Common myeloid progenitor, CD34-positive (primary cell): Measurements from ENCODE around the gene PNPLA3.

Experiments
- CTCF ChIA-PET: fragments of 350-600 bp; sonication (Branson Sonifier 250); formaldehyde crosslinking; loops from one replicate; lab custom pipeline; 2021; ENCODE audit warnings: antibody characterized with exemption; lab: Charles Lee
- POLR2A ChIA-PET: fragments of 350-600 bp; sonication (Branson Sonifier 250); formaldehyde crosslinking; loops from one replicate; lab custom pipeline; 2021; ENCODE audit warnings: antibody characterized with exemption; lab: Charles Lee
- DNase-seq, 3 donors: peaks; one replicate each; pipeline versions ENCODE4 v3.0.0 to v3.0.0-alpha.2; 2013
- H3K27ac ChIP-seq, 2 experiments: 1 replicate in 1 of 2; 2 replicates in 1 of 2; pipeline ENCODE4 v1.7.0; 2013; ENCODE audit warnings: inconsistent platforms in 2 of 2, low read length in 2 of 2, mild to moderate bottlenecking in 2 of 2, low read depth in 1 of 2, moderate library complexity in 1 of 2; ENCODE audit not compliant: severe bottlenecking in 2 of 2, insufficient read depth in 1 of 2, poor library complexity in 1 of 2
- H3K27me3 ChIP-seq, 5 experiments: replicated peaks in 2 of 5; 1 replicate in 3 of 5; 2 replicates in 2 of 5; pipeline versions ENCODE4 v1.6.1 to v1.7.0; 2013; ENCODE audit warnings: low read length in 4 of 5, mild to moderate bottlenecking in 2 of 5, moderate library complexity in 2 of 5, inconsistent platforms in 1 of 5; ENCODE audit not compliant: insufficient read depth in 5 of 5, control insufficient read depth in 4 of 5
- H3K36me3 ChIP-seq, 4 experiments: 1 replicate in 2 of 4; 2 replicates in 2 of 4; pipeline versions ENCODE4 v1.6.1 to v1.7.0; 2013; ENCODE audit warnings: low read length in 3 of 4, control low read depth in 1 of 4, mild to moderate bottlenecking in 1 of 4; ENCODE audit not compliant: control insufficient read depth in 4 of 4, insufficient read depth in 4 of 4
- H3K4me1 ChIP-seq, 4 experiments: 1 replicate in 3 of 4; 2 replicates in 1 of 4; pipeline versions ENCODE4 v1.6.1 to v1.7.1; 2013; ENCODE audit warnings: low read length in 3 of 4, mild to moderate bottlenecking in 3 of 4, control low read depth in 1 of 4, inconsistent platforms in 1 of 4, moderate library complexity in 1 of 4; ENCODE audit not compliant: control insufficient read depth in 4 of 4, insufficient read depth in 4 of 4; ENCODE audit errors: control extremely low read depth in 1 of 4
- H3K4me3 ChIP-seq, 7 experiments: 1 replicate in 4 of 7; 2 replicates in 3 of 7; pipeline versions ENCODE4 v1.5.1 to v1.7.0; 2013; ENCODE audit warnings: mild to moderate bottlenecking in 7 of 7, low read length in 6 of 7, moderate library complexity in 6 of 7, inconsistent platforms in 2 of 7, low read depth in 2 of 7, control low read depth in 1 of 7; ENCODE audit not compliant: insufficient read depth in 4 of 7, control insufficient read depth in 1 of 7; ENCODE audit errors: extremely low read depth in 1 of 7
- H3K9me3 ChIP-seq, 5 experiments: 1 replicate in 4 of 5; 2 replicates in 1 of 5; pipeline versions ENCODE4 v1.6.1 to v1.7.1; 2013; ENCODE audit warnings: low read length in 4 of 5, mild to moderate bottlenecking in 2 of 5, inconsistent platforms in 1 of 5, low read depth in 1 of 5, moderate library complexity in 1 of 5; ENCODE audit not compliant: control insufficient read depth in 4 of 5, insufficient read depth in 2 of 5; ENCODE audit errors: control extremely low read depth in 1 of 5
- WGBS: methylation state at CpG from one replicate; pipeline ENCODE4 v1.1.5; 2013; ENCODE audit not compliant: insufficient coverage; 5-methylcytosine and 5-hydroxymethylcytosine counted together

Gene PNPLA3

GRCh38 chr22:43991316-43992020, 67.9 kb downstream of the PNPLA3 start:
- Histone ChIP-seq H3K27me3 (no peaks in the 10 kb centered on the region), H3K36me3 (peaks cover 10 to 75% (median 47%) of the 10 kb centered on the region in 4 experiments), H3K4me1 (peaks cover 0 to 18% (median 13%) of the 10 kb centered on the region in 4 experiments), H3K9me3 (no peaks in the 10 kb centered on the region), H3K27ac (no peak overlapping the region), H3K4me3 (no peak overlapping the region)
- 94% methylated on average over 11 of the region's 11 CpGs for WGBS
- CTCF ChIA-PET: interaction anchor here (0.9 to 12.5 kb wide), 5 partner anchors 11 to 636 kb away, joined by 3 to 328 read pairs (median 4); no protein-coding TSS in a partner anchor
- POLR2A ChIA-PET: no interaction called here
- DNase-seq: no peak

- ChIA-PET CTCF (interaction anchor here (1.3 to 12.5 kb wide), 19 partner anchors 9 to 634 kb away, joined by 3 to 328 read pairs (median 10); no protein-coding TSS in a partner anchor), POLR2A (interaction anchor here (1.7 kb wide), 1 partner anchor 93 kb away, joined by 5 read pairs; no protein-coding TSS in a partner anchor)
- Histone ChIP-seq H3K4me3 (no peak overlapping the region), H3K4me1 (peaks cover 0 to 19% (median 13%) of the 10 kb centered on the region in 4 experiments), H3K9me3 (no peaks in the 10 kb centered on the region), H3K27me3 (no peaks in the 10 kb centered on the region), H3K27ac (no peak overlapping the region), H3K36me3 (peaks cover 10 to 76% (median 47%) of the 10 kb centered on the region in 4 experiments)
- 85% methylated on average over 14 of the region's 16 CpGs for WGBS
- DNase-seq: no peak
These were observed 68.8 kb downstream of the PNPLA3 start for GRCh38 chr22:43992331-43992821.

GRCh38 chr22:43993072-43993760, 69.6 kb downstream of the PNPLA3 start:
- Histone ChIP-seq H3K4me3 (no peak overlapping the region), H3K27me3 (no peaks in the 10 kb centered on the region), H3K36me3 (peaks cover 10 to 79% (median 49%) of the 10 kb centered on the region in 4 experiments), H3K4me1 (peaks cover 0 to 19% (median 13%) of the 10 kb centered on the region in 4 experiments), H3K9me3 (no peaks in the 10 kb centered on the region), H3K27ac (no peak overlapping the region)
- CTCF ChIA-PET: interaction anchor here (0.7 to 12.5 kb wide), 34 partner anchors 8 to 683 kb away, joined by 3 to 328 read pairs (median 5); partner anchors contain the start of genes PARVB and PARVG
- DNase-seq: peak; percentile 56 to 80 (median 75)
- POLR2A ChIA-PET: interaction anchor here (1.7 kb wide), 1 partner anchor 92 kb away, joined by 5 read pairs; no protein-coding TSS in a partner anchor
- 42% methylated on average over 18 of the region's 20 CpGs for WGBS

GRCh38 chr22:43994006-43994405, 70.4 kb downstream of the PNPLA3 start:
- no peak overlapping the region for H3K4me3 ChIP-seq
- no peak overlapping the region for H3K27ac ChIP-seq
- peaks cover 0 to 19% (median 13%) of the 10 kb centered on the region in 4 experiments for H3K4me1 ChIP-seq
- H3K36me3 ChIP-seq: peaks cover 7 to 79% (median 49%) of the 10 kb centered on the region in 4 experiments
- WGBS: 88% methylated on average over 10 of the region's 11 CpGs
- POLR2A ChIA-PET: interaction anchor here (1.7 kb wide), 1 partner anchor 92 kb away, joined by 5 read pairs; no protein-coding TSS in a partner anchor
- H3K9me3 ChIP-seq: no peaks in the 10 kb centered on the region
- no peaks in the 10 kb centered on the region for H3K27me3 ChIP-seq
- no peak for DNase-seq
- CTCF ChIA-PET: interaction anchor here (0.7 to 12.5 kb wide), 30 partner anchors 9 to 683 kb away, joined by 3 to 328 read pairs (median 6); partner anchors contain the start of genes PARVB and PARVG

- POLR2A ChIA-PET: no interaction called here
- peaks cover 9 to 77% (median 49%) of the 10 kb centered on the region in 4 experiments for H3K36me3 ChIP-seq
- no peak overlapping the region for H3K27ac ChIP-seq
- no peaks in the 10 kb centered on the region for H3K9me3 ChIP-seq
- no peaks in the 10 kb centered on the region for H3K27me3 ChIP-seq
- CTCF ChIA-PET: interaction anchor here (0.9 to 12.5 kb wide), 17 partner anchors 9 to 632 kb away, joined by 3 to 328 read pairs (median 5); partner anchors contain the start of gene PARVG
- no peak overlapping the region for H3K4me3 ChIP-seq
- H3K4me1 ChIP-seq: peaks cover 0 to 19% (median 13%) of the 10 kb centered on the region in 4 experiments
- 92% methylated on average over 7 of the region's 9 CpGs for WGBS
- no peak for DNase-seq
These were observed 70.8 kb downstream of the PNPLA3 start for GRCh38 chr22:43994416-43994815.

GRCh38 chr22:43995057-43995685, 71.6 kb downstream of the PNPLA3 start:
- 98% methylated on average over 14 of the region's 15 CpGs for WGBS
- H3K27ac ChIP-seq: no peak overlapping the region
- H3K4me3 ChIP-seq: peak overlapping the region in 1 of 7 experiments; percentile 72

More at GRCh38 chr22:43995057-43995685, 71.6 kb downstream of the PNPLA3 start:
- CTCF ChIA-PET: interaction anchor here (1.3 to 12.5 kb wide), 7 partner anchors 19 to 631 kb away, joined by 3 to 328 read pairs (median 24); no protein-coding TSS in a partner anchor
- H3K27me3 ChIP-seq: no peaks in the 10 kb centered on the region
- peaks cover 6 to 70% (median 43%) of the 10 kb centered on the region in 4 experiments for H3K36me3 ChIP-seq
- POLR2A ChIA-PET: interaction anchor here (0.6 to 0.9 kb wide), 2 partner anchors 80 to 632 kb away, joined by 3 read pairs; no protein-coding TSS in a partner anchor
- H3K9me3 ChIP-seq: no peaks in the 10 kb centered on the region
- H3K4me1 ChIP-seq: peaks cover 0 to 19% (median 13%) of the 10 kb centered on the region in 4 experiments
- DNase-seq: no peak
